Astrocyte of the spinal cord (primary cell): ENCODE measurements around the gene YLPM1.

Experiments
- DNase-seq: peaks from one replicate; pipeline ENCODE4 v3.0.0; 2011; ENCODE audit warnings: low read depth, low spot score
- H3K4me3 ChIP-seq: 2 replicates; pipeline ENCODE4 v1.5.1; 2011; ENCODE audit warnings: low read depth, mild to moderate bottlenecking, low read length, moderate library complexity
- CTCF ChIP-seq: IDR thresholded peaks from 2 replicates; pipeline ENCODE4 v1.5.1; 2012; ENCODE audit warnings: low read depth, mild to moderate bottlenecking, low read length, inconsistent platforms
- in situ Hi-C: cut with HindIII; loops from 2 replicates; pipeline ENCODE4 v1.10.0; 2017; ENCODE audit warnings: low sequenced_read_pairs

Gene YLPM1

GRCh38 chr14:74846168-74846567 lies 83.1 kb downstream of the YLPM1 start:
- in situ Hi-C loops, result no loop called here
- DNase-seq, result peak; percentile 64
- no peak for TF ChIP-seq CTCF
- no peak overlapping the region for H3K4me3 ChIP-seq

GRCh38 chr14:74846968-74847665 lies 84.0 kb downstream of the YLPM1 start:
- peak; percentile 62 for DNase-seq
- in situ Hi-C loops, result no loop called here
- no peak overlapping the region for H3K4me3 ChIP-seq
- no peak for TF ChIP-seq CTCF

GRCh38 chr14:74848768-74849167 lies 85.7 kb downstream of the YLPM1 start:
- in situ Hi-C loops, result no loop called here
- no peak overlapping the region for H3K4me3 ChIP-seq
- TF ChIP-seq CTCF, result no peak
- no peak for DNase-seq

GRCh38 chr14:74852922-74853530 lies 89.9 kb downstream of the YLPM1 start:
- DNase-seq, result peak; percentile 55
- no peak overlapping the region for H3K4me3 ChIP-seq
- no peak for TF ChIP-seq CTCF
- in situ Hi-C loops, result no loop called here

- H3K4me3 ChIP-seq, result no peak overlapping the region
- no peak for DNase-seq
- no peak for TF ChIP-seq CTCF
- in situ Hi-C loops, result no loop called here
Measured at GRCh38 chr14:74853581-74853980, 90.5 kb downstream of the YLPM1 start.

- TF ChIP-seq CTCF, result no peak
- DNase-seq, result no peak
- in situ Hi-C loops, result no loop called here
- no peak overlapping the region for H3K4me3 ChIP-seq
Measured at GRCh38 chr14:74855021-74855420, 91.9 kb downstream of the YLPM1 start.
